ENCODE data around the gene MACROD2.

The MACROD2 gene

GRCh38 chr20:15178581-15178980 is 1183.3 kb downstream of the MACROD2 start:
- H3K9me3 ChIP-seq (replicated peaks in 1 of 11), result peaks cover 20 to 24% (median 22%) of the 10 kb centered on the region in 11 experiments
- H3K4me1 ChIP-seq, result 0 out of 20 replicates have a peak, but pooled peaks cover 0 to 5% (median 0%) of the 10 kb centered on the region in 10 experiments
- no peak overlapping the region for H3K4me3 ChIP-seq
- no peak overlapping the region for H3K27ac ChIP-seq
- H3K9ac ChIP-seq, result no peak overlapping the region
- H3K4me2 ChIP-seq, result no peak overlapping the region
- H4K20me1 ChIP-seq, result no peaks in the 10 kb centered on the region
- TF ChIP-seq Cebpa-rat (IDR thresholded peaks at IDR 0.05), result no peak
- H3K27me3 ChIP-seq, result no peaks in the 10 kb centered on the region
- H3K36me3 ChIP-seq, result 0 out of 22 replicates have a peak, but pooled peaks cover 0 to 7% (median 0%) of the 10 kb centered on the region in 11 experiments

DNA sequence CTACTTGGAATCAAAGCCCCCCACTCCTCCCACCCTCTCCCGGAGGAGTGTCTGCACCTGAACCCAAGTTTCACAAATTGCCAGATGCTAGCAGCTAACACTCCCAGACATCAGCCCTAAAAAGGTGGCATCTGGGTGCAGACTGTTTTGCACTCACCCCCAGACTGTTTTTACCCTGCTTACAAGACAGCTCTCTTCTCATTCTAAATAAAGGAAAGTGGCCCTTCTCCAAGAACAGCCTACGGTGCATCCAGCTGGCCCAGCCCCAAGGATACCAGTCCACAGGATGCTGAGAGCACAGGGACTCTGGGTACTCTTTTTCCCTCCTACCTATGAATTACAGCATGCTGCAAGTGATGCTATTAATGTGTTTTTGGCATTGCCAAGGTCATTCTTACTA is 1184.1 kb downstream of the MACROD2 start:
- H3K36me3 ChIP-seq, result 0 out of 22 replicates have a peak, but pooled peaks cover 0 to 7% (median 0%) of the 10 kb centered on the region in 11 experiments
- 0 out of 20 replicates have a peak, but pooled peaks cover 0 to 5% (median 0%) of the 10 kb centered on the region in 10 experiments for H3K4me1 ChIP-seq
- no peak overlapping the region for H3K4me3 ChIP-seq
- no peak for TF ChIP-seq Cebpa-rat (IDR thresholded peaks at IDR 0.05)
- H3K27ac ChIP-seq, result no peak overlapping the region
- H3K9me3 ChIP-seq (replicated peaks in 1 of 11), result peaks cover 20 to 24% (median 21%) of the 10 kb centered on the region in 11 experiments
- H4K20me1 ChIP-seq, result no peaks in the 10 kb centered on the region
- no peak overlapping the region for H3K4me2 ChIP-seq
- H3K27me3 ChIP-seq, result no peaks in the 10 kb centered on the region
- H3K9ac ChIP-seq, result no peak overlapping the region

DNA sequence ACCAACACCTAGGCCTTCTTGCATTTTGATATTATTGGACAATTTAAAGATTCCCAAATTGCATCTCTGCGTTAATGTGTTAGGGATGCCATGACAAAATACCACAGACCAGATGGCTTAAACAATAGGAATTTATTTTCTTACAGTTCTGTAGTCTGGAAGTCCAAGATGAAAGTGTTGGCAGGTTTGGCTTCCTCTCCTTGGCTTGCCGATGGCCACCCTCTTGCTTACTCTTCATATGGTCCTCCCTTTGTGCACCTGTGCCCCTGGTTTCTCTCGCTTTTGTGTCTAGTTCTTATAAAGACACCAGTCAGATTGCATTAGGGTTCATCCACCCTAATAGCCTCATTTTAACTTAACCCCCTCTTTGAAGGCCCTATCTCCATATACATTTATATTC is 1184.5 kb downstream of the MACROD2 start:
- H3K4me1 ChIP-seq, result 0 out of 20 replicates have a peak, but pooled peaks cover 0 to 5% (median 0%) of the 10 kb centered on the region in 10 experiments
- H4K20me1 ChIP-seq, result no peaks in the 10 kb centered on the region
- no peaks in the 10 kb centered on the region for H3K27me3 ChIP-seq
- H3K9ac ChIP-seq, result no peak overlapping the region
- 0 out of 22 replicates have a peak, but pooled peaks cover 0 to 7% (median 0%) of the 10 kb centered on the region in 11 experiments for H3K36me3 ChIP-seq
- no peak for TF ChIP-seq Cebpa-rat (IDR thresholded peaks at IDR 0.05)
- H3K27ac ChIP-seq, result no peak overlapping the region
- peaks cover 20 to 26% (median 21%) of the 10 kb centered on the region in 11 experiments for H3K9me3 ChIP-seq (replicated peaks in 1 of 11)
- no peak overlapping the region for H3K4me3 ChIP-seq
- no peak overlapping the region for H3K4me2 ChIP-seq

DNA sequence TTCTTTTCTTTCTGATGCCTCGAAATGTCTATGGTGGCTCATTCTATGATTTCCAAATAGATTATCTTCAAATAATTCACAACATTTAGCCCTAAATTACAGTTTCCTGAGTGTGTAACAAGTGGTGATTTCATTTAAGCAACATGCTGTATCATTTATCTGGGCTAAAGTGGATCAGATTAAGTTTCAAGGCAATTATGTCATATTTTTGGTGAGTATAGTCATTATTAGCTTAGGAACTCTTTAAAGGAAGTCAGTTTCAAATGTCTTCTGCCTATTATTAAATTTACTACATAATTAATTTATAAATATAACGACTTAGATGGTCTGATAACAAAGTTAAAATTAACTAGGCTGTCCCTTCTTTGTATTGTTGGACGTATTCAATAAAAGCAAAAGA is 1190.0 kb downstream of the MACROD2 start:
- Histone ChIP-seq H3K9me3 (replicated peaks in 1 of 11) (peaks cover 0 to 9% (median 0%) of the 10 kb centered on the region in 11 experiments; a peak in 2 of 22 replicates), H3K27me3 (no peaks in the 10 kb centered on the region), H3K4me3 (no peak overlapping the region), H3K27ac (no peak overlapping the region), H3K4me1 (peaks cover 4 to 26% (median 11%) of the 10 kb centered on the region in 10 experiments; a peak in 19 of 20 replicates), H4K20me1 (no peaks in the 10 kb centered on the region), H3K36me3 (no peaks in the 10 kb centered on the region), H3K9ac (no peak overlapping the region), H3K4me2 (no peak overlapping the region)
- no peak for TF ChIP-seq Cebpa-rat (IDR thresholded peaks at IDR 0.05)

DNA sequence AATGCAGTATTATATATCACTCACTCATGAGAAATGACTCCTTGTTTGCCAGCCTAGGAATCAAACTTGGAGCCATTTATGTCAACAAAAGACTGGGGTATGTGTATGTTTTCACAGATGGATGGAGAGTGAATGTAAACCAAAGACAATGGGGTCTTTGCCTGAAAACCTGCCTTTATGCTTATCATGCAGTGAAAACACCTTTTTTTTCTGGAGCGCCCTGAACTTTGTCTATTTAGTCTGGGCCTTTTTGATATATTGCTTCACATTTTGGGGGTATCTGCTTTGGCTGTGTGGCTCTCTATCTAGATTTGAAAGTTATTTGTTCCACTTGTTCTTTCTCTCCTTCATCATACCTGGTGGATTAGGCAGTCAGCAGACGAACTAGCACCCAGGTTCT is 1190.6 kb downstream of the MACROD2 start:
- Histone ChIP-seq H3K27ac (no peak overlapping the region), H3K27me3 (no peaks in the 10 kb centered on the region), H3K4me2 (peak overlapping the region in 10 of 11 experiments; percentile 4 to 57 (median 32); a peak in 12 of 22 replicates), H3K36me3 (no peaks in the 10 kb centered on the region), H3K4me1 (peaks cover 4 to 26% (median 11%) of the 10 kb centered on the region in 10 experiments; a peak in 19 of 20 replicates), H4K20me1 (no peaks in the 10 kb centered on the region), H3K9ac (no peak overlapping the region), H3K9me3 (replicated peaks in 1 of 11) (peaks cover 0 to 9% (median 0%) of the 10 kb centered on the region in 11 experiments; a peak in 2 of 22 replicates), H3K4me3 (no peak overlapping the region)
- TF ChIP-seq Cebpa-rat (IDR thresholded peaks at IDR 0.05), result no peak

DNA sequence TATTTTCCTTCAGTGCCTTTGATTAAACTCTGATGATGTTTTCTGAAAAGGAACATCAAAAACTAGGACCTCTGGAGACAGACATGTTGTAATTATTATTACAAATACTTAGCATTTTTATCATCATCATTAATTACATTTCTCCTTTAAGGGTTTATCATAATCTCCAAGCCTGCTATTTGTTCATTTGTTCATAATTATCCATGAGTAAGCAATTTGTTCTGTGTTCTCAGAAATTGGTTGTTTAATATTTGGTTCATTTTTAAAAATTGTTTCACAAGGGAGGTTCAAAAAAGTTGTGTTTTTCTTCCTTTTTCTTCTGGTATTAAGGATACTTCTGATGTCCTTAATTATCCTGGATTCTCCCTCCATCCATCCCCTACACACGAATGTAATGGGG is 1192.3 kb downstream of the MACROD2 start:
- Histone ChIP-seq H3K27me3 (no peaks in the 10 kb centered on the region), H3K9me3 (replicated peaks in 1 of 11) (peaks cover 0 to 9% (median 0%) of the 10 kb centered on the region in 11 experiments; a peak in 2 of 22 replicates), H3K27ac (no peak overlapping the region), H3K4me1 (peaks cover 4 to 26% (median 11%) of the 10 kb centered on the region in 10 experiments; a peak in 19 of 20 replicates), H3K4me2 (no peak overlapping the region), H3K4me3 (no peak overlapping the region), H3K36me3 (no peaks in the 10 kb centered on the region), H4K20me1 (no peaks in the 10 kb centered on the region), H3K9ac (no peak overlapping the region)
- TF ChIP-seq Cebpa-rat (IDR thresholded peaks at IDR 0.05), result no peak

- Histone ChIP-seq H4K20me1 (no peaks in the 10 kb centered on the region), H3K27me3 (no peaks in the 10 kb centered on the region), H3K9me3 (replicated peaks in 1 of 11) (peaks cover 0 to 9% (median 0%) of the 10 kb centered on the region in 11 experiments; a peak in 2 of 22 replicates), H3K9ac (no peak overlapping the region), H3K4me1 (peaks cover 4 to 26% (median 11%) of the 10 kb centered on the region in 10 experiments; a peak in 19 of 20 replicates), H3K36me3 (no peaks in the 10 kb centered on the region), H3K4me2 (peak overlapping the region in 3 of 11 experiments; percentile 11 to 42 (median 38); a peak in 4 of 22 replicates), H3K4me3 (no peak overlapping the region), H3K27ac (no peak overlapping the region)
- TF ChIP-seq Cebpa-rat (IDR thresholded peaks at IDR 0.05), result peak in 3 of 11 experiments; percentile 20 to 36 (median 27); a peak in 2 of 22 replicates
Measured at GRCh38 chr20:15188415-15188814, 1193.1 kb downstream of the MACROD2 start.

- H3K4me2 ChIP-seq, result no peak overlapping the region
- no peak for TF ChIP-seq Cebpa-rat (IDR thresholded peaks at IDR 0.05)
- H3K9me3 ChIP-seq (replicated peaks in 1 of 11), result peaks cover 0 to 6% (median 0%) of the 10 kb centered on the region in 11 experiments; a peak in 2 of 22 replicates
- peaks cover 1 to 22% (median 8%) of the 10 kb centered on the region in 10 experiments; a peak in 19 of 20 replicates for H3K4me1 ChIP-seq
- no peak overlapping the region for H3K4me3 ChIP-seq
- H3K36me3 ChIP-seq, result no peaks in the 10 kb centered on the region
- no peak overlapping the region for H3K9ac ChIP-seq
- no peaks in the 10 kb centered on the region for H4K20me1 ChIP-seq
- no peak overlapping the region for H3K27ac ChIP-seq
- H3K27me3 ChIP-seq, result no peaks in the 10 kb centered on the region
Measured at GRCh38 chr20:15191082-15191723, 1195.9 kb downstream of the MACROD2 start.

DNA sequence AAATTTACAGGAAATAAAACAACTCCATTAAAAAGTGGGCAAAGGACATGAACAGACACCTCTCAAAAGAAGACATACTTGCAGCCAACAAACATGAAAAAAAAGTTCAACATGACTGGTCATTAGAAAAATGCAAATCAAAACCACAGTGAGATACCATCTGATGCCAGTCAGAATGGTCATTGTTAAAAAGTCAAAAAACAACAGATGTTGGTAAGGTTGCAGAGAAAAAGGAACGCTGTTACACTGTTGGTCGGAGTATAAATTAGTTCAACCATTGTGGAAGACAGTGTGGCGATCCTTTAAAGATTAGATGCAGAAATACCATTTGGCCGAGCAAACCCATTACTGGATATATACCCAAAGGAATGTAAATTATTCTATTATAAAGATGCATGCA is 1200.1 kb downstream of the MACROD2 start:
- Histone ChIP-seq H4K20me1 (no peaks in the 10 kb centered on the region), H3K9ac (no peak overlapping the region), H3K27ac (no peak overlapping the region), H3K4me2 (no peak overlapping the region), H3K27me3 (no peaks in the 10 kb centered on the region), H3K4me1 (no peaks in the 10 kb centered on the region; a peak in 1 of 20 replicates), H3K9me3 (replicated peaks in 1 of 11) (no peaks in the 10 kb centered on the region), H3K4me3 (no peak overlapping the region), H3K36me3 (no peaks in the 10 kb centered on the region)
- no peak for TF ChIP-seq Cebpa-rat (IDR thresholded peaks at IDR 0.05)

Data from BLaER1 treated with 17β-estradiol and CSF1 and Interleukin-3, amounts not matched to agents 10 nM and 100 nM (cell line).